DND-41 (cell line): ENCODE results near the gene DOLPP1.

Experiments used
- ATAC-seq: fragments of 200-7000 bp; cut with Tn5 transposase; 3 replicates; pipeline ENCODE4 v1.9.1; 2021; ENCODE audit warnings: low read depth; ENCODE audit not compliant: insufficient read depth
- DNase-seq: peaks from one replicate; pipeline ENCODE4 v3.0.0-alpha.2; 2020
- H2AFZ ChIP-seq: 2 replicates; pipeline ENCODE4 v1.6.0; 2012; ENCODE audit warnings: low read depth, low read length
- H3K27ac ChIP-seq: 2 replicates; pipeline ENCODE4 v1.5.1; 2012; ENCODE audit warnings: low read length, inconsistent platforms
- H3K27me3 ChIP-seq: fragments of 200-600 bp; sonication (generic); 2 replicates; pipeline ENCODE4 v1.6.0; 2012; ENCODE audit warnings: low read length, mild to moderate bottlenecking, inconsistent platforms; ENCODE audit not compliant: insufficient read depth, poor library complexity
- H3K36me3 ChIP-seq: 2 replicates; pipeline ENCODE4 v1.5.1; 2012; ENCODE audit warnings: low read length, inconsistent platforms; ENCODE audit not compliant: insufficient read depth
- H3K4me1 ChIP-seq: 2 replicates; pipeline ENCODE4 v1.5.1; 2012; ENCODE audit warnings: mild to moderate bottlenecking, low read length; ENCODE audit not compliant: insufficient read depth
- H3K4me2 ChIP-seq: 2 replicates; pipeline ENCODE4 v1.6.0; 2012; ENCODE audit warnings: mild to moderate bottlenecking, moderate library complexity, low read length, inconsistent platforms; ENCODE audit not compliant: insufficient read depth
- H3K4me3 ChIP-seq, 2 experiments: fragments of 200-600 bp in 1 of 2; shearing (Covaris generic) in 1 of 2; 2 replicates each; pipeline ENCODE4 v1.5.1; 2012 to 2016; ENCODE audit warnings: inconsistent platforms in 2 of 2, low read length in 2 of 2, mild to moderate bottlenecking in 2 of 2, low read depth in 1 of 2, moderate library complexity in 1 of 2
- H3K79me2 ChIP-seq: 2 replicates; pipeline ENCODE4 v1.6.0; 2012; ENCODE audit warnings: low read length, inconsistent platforms; ENCODE audit not compliant: insufficient read depth
- H3K9ac ChIP-seq: 2 replicates; pipeline ENCODE4 v1.6.0; 2012; ENCODE audit warnings: low read depth, mild to moderate bottlenecking, inconsistent platforms, low read length, moderate library complexity
- H3K9me3 ChIP-seq: 2 replicates; pipeline ENCODE4 v1.5.1; 2012; ENCODE audit warnings: low read length, moderate library complexity, mild to moderate bottlenecking, inconsistent platforms; ENCODE audit not compliant: insufficient read depth, severe bottlenecking
- H4K20me1 ChIP-seq: 2 replicates; pipeline ENCODE4 v1.6.0; 2012; ENCODE audit warnings: low read length; ENCODE audit not compliant: insufficient read depth
- CTCF ChIP-seq: IDR thresholded peaks from 2 replicates; pipeline ENCODE4 v1.5.1; 2012; ENCODE audit warnings: borderline replicate concordance, low read length, moderate library complexity, mild to moderate bottlenecking; ENCODE audit not compliant: poor library complexity, severe bottlenecking; ENCODE audit errors: extremely low read depth
- EZH2 ChIP-seq: IDR thresholded peaks from 3 replicates; pipeline ENCODE4 v1.6.1; 2012; ENCODE audit warnings: borderline replicate concordance, low read depth, mild to moderate bottlenecking, moderate library complexity, low read length, inconsistent platforms; ENCODE audit not compliant: severe bottlenecking

Gene DOLPP1

GRCh38 chr9:129108805-129109536 is 28.1 kb downstream of the DOLPP1 start:
- no peaks in the 10 kb centered on the region; the same call in 1 of the 2 replicates for H3K36me3 ChIP-seq
- no peak for TF ChIP-seq CTCF
- no peak overlapping the region for H3K4me2 ChIP-seq
- DNase-seq (no peak), ATAC-seq (no peak)
- peaks cover 27% of the 10 kb centered on the region for H3K4me1 ChIP-seq
- H2AFZ ChIP-seq, result no peak overlapping the region
- H3K79me2 ChIP-seq, result peaks cover 31% of the 10 kb centered on the region
- no peak overlapping the region for H3K9ac ChIP-seq
- H3K27me3 ChIP-seq, result no peaks in the 10 kb centered on the region
- H3K27ac ChIP-seq, result no peak overlapping the region
- no peaks in the 10 kb centered on the region for H4K20me1 ChIP-seq
- H3K9me3 ChIP-seq, result no peaks in the 10 kb centered on the region
- H3K4me3 ChIP-seq, result no peak overlapping the region

GRCh38 chr9:129109537-129109903 is 28.6 kb downstream of the DOLPP1 start:
- Histone ChIP-seq H3K9me3 (no peaks in the 10 kb centered on the region), H3K27ac (no peak overlapping the region), H2AFZ (no peak overlapping the region), H3K36me3 (no peaks in the 10 kb centered on the region; the same call in 1 of the 2 replicates), H3K4me3 (no peak overlapping the region), H3K27me3 (no peaks in the 10 kb centered on the region), H3K9ac (no peak overlapping the region), H3K4me1 (peaks cover 32% of the 10 kb centered on the region), H3K79me2 (peaks cover 36% of the 10 kb centered on the region), H4K20me1 (no peaks in the 10 kb centered on the region), H3K4me2 (no peak overlapping the region)
- DNase-seq (peak; percentile 14), ATAC-seq (no peak)
- TF ChIP-seq CTCF (no peak), EZH2 (no peak)

- Histone ChIP-seq H3K36me3 (no peaks in the 10 kb centered on the region; the same call in 1 of the 2 replicates), H3K4me3 (no peak overlapping the region), H3K27me3 (no peaks in the 10 kb centered on the region), H3K9me3 (no peaks in the 10 kb centered on the region), H3K27ac (no peak overlapping the region), H3K4me1 (peaks cover 32% of the 10 kb centered on the region), H4K20me1 (no peaks in the 10 kb centered on the region), H2AFZ (no peak overlapping the region), H3K79me2 (peaks cover 43% of the 10 kb centered on the region), H3K9ac (no peak overlapping the region), H3K4me2 (peak overlapping the region; percentile 33)
- ATAC-seq (no peak), DNase-seq (no peak)
- TF ChIP-seq EZH2, result no peak
- no peak for TF ChIP-seq CTCF
Measured at GRCh38 chr9:129109952-129110739, 29.2 kb downstream of the DOLPP1 start.
